Measurements from ENCODE around the gene PTMA. TPM values are rescaled to one million over a fixed set of nuclear protein-coding genes. Genes with fewer than 3 reads are reported as not detected.

Gene PTMA
- total RNA-seq, 1 experiment from 2014 or later, result 2,164 TPM

DNA sequence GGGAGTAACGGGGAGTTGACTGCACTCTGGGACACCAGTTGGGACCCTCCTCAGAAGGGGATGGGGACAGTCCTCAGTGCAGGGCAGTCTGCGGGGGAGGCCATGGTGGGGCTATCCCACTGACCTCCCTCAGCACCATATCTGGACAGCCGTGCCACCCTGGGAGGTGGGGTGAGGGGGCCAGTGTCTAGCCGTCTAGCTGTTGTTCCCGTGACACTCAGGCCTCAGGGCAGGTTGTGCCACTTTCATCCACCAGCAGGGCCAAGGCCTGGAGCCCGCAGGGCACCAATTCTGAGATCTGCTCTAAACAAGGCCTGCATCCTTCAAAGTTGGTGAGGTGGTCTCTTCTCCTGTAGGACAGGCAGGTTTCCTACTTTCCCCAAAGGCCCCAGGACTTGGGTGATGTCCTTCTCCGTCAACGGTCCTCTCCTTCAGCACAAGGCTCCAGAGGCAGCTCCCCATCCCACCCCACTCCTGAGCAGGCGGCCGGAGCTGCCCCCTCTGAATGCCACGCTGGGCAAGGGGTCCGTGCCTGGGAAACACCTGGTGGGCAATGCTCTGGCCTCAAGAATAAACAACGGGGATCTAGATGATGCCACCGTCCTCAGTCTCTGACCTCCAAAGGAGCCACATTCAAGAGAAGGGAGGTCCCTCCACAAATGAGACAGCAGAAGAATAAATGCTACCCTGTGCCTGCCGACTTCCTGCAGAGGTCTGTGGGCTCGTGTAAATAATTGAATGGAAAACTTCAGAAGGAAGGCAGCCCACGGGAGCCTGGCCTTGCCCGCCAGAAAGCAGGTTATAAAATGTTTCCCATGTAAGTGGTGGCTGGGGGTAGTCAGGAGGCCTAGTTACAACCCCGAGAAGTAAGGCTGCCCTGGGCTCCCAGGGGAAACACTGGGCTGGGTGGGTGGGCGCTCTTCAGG is 42.8 kb upstream of the PTMA start:
- Mint-ChIP-seq H3K27me3 (ENCODE audit: low read depth) (peaks cover 13% of the 10 kb centered on the region), H3K4me3 (peak overlapping the region; percentile 43), H3K36me3 (no peaks in the 10 kb centered on the region), H3K4me1 (peaks cover 54% of the 10 kb centered on the region), H3K27ac (peak overlapping the region; percentile 99), H3K9me3 (no peaks in the 10 kb centered on the region)
- TF ChIP-seq, protein P1, sequence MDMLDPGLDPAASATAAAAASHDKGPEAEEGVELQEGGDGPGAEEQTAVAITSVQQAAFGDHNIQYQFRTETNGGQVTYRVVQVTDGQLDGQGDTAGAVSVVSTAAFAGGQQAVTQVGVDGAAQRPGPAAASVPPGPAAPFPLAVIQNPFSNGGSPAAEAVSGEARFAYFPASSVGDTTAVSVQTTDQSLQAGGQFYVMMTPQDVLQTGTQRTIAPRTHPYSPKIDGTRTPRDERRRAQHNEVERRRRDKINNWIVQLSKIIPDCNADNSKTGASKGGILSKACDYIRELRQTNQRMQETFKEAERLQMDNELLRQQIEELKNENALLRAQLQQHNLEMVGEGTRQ (CRISPR knock-in tag; IDR thresholded peaks at IDR 0.05), result no peak
- TF ChIP-seq, protein P2, sequence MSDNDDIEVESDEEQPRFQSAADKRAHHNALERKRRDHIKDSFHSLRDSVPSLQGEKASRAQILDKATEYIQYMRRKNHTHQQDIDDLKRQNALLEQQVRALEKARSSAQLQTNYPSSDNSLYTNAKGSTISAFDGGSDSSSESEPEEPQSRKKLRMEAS (CRISPR knock-in tag; IDR thresholded peaks at IDR 0.05), result 0 out of 2 replicates have a peak, but pooled peaks have one; percentile 26
- ATAC-seq, result no peak
- DNase-seq (ENCODE audit: low spot score), result no peak
- ChIA-PET CTCF (interaction anchor here (0.5 to 3.3 kb wide), 21 partner anchors 7 to 749 kb away, joined by 3 to 32 read pairs (median 6); no protein-coding TSS in a partner anchor), POLR2A (interaction anchor here (0.7 to 2.6 kb wide), 16 partner anchors 7 to 60 kb away, joined by 3 to 30 read pairs (median 8); partner anchors contain the start of gene PTMA)

DNA sequence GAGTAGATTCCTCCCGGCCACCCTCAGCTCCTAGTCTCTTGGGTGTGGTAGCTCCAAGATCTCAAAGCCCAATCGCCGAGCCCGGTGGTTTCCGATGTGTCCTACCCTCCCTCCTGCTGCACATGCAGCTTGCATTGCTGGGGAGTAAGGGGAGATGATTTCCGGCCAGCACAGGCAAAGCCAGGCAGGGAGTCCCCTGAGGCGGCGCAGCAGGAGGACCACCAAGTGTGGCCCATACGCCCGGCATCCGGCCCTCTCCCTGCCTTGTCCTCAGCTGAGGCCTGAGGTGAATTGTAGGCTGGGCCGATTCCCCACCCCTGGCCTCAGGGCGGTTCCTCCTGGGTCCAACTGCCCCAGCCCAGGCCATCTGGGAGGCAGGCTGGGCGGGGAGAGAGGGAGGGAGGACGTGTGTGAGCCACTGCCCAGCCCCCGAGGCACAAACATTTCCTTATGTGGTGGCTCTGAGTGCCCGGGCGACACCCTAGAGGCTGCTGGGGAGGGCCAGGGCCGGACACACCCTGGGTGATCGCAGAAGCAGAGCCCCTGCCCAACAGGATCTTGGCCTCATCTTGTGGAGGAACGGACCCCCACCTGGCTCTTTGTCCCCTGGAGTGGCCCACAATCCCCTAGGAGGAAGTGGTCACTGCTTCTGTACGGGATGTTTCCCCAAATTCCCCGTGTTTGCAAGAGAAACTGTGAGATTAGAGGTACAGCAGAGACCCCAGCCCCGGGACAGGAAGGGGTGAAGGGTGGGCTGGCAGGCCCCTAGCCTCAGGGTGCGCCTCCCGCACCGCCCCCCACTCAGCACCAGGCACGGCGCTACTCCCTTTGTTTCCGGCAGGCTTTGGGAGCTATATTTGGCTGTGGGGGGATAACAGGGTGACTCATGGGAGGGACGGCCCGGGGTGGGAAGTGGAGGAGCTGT is 41.9 kb upstream of the PTMA start:
- ATAC-seq (peak; percentile 80), DNase-seq (ENCODE audit: low spot score) (peak; percentile 90)
- H3K27ac Mint-ChIP-seq, result peak overlapping the region; percentile 98
- ChIA-PET CTCF (interaction anchor here (0.5 to 3.3 kb wide), 20 partner anchors 8 to 748 kb away, joined by 3 to 32 read pairs (median 5); no protein-coding TSS in a partner anchor), POLR2A (interaction anchor here (0.6 to 2.6 kb wide), 21 partner anchors 8 to 61 kb away, joined by 3 to 30 read pairs (median 4); partner anchors contain the start of gene PTMA)
- peak overlapping the region; percentile 60 for H3K4me3 Mint-ChIP-seq
- H3K4me1 Mint-ChIP-seq, result peaks cover 51% of the 10 kb centered on the region
- no peaks in the 10 kb centered on the region for H3K9me3 Mint-ChIP-seq
- no peaks in the 10 kb centered on the region for H3K36me3 Mint-ChIP-seq
- H3K27me3 Mint-ChIP-seq (ENCODE audit: low read depth), result peaks cover 3% of the 10 kb centered on the region
- TF ChIP-seq ZNF121 (CRISPR knock-in tag; IDR thresholded peaks at IDR 0.05) (peak; percentile 51; the same call in 1 of the 2 replicates), IRF2 (CRISPR knock-in tag; IDR thresholded peaks at IDR 0.05; ENCODE audit: borderline replicate concordance, low read depth) (no peak), ZNF263 (CRISPR knock-in tag; IDR thresholded peaks at IDR 0.05; ENCODE audit: low read depth) (0 out of 2 replicates have a peak, but pooled peaks have one; percentile 46), GTF2I (CRISPR knock-in tag; conservative IDR thresholded peaks at IDR 0.05) (0 out of 2 replicates have a peak, but pooled peaks have one; percentile 26), ZNF671 (CRISPR knock-in tag; IDR thresholded peaks at IDR 0.05) (peak; percentile 34; the same call in 1 of the 2 replicates), ZNF416 (CRISPR knock-in tag; IDR thresholded peaks at IDR 0.05) (0 out of 2 replicates have a peak, but pooled peaks have one; percentile 16), ELF4 (CRISPR knock-in tag; IDR thresholded peaks at IDR 0.05; ENCODE audit: low read depth) (0 out of 2 replicates have a peak, but pooled peaks have one; percentile 28)
- TF ChIP-seq, protein P3, sequence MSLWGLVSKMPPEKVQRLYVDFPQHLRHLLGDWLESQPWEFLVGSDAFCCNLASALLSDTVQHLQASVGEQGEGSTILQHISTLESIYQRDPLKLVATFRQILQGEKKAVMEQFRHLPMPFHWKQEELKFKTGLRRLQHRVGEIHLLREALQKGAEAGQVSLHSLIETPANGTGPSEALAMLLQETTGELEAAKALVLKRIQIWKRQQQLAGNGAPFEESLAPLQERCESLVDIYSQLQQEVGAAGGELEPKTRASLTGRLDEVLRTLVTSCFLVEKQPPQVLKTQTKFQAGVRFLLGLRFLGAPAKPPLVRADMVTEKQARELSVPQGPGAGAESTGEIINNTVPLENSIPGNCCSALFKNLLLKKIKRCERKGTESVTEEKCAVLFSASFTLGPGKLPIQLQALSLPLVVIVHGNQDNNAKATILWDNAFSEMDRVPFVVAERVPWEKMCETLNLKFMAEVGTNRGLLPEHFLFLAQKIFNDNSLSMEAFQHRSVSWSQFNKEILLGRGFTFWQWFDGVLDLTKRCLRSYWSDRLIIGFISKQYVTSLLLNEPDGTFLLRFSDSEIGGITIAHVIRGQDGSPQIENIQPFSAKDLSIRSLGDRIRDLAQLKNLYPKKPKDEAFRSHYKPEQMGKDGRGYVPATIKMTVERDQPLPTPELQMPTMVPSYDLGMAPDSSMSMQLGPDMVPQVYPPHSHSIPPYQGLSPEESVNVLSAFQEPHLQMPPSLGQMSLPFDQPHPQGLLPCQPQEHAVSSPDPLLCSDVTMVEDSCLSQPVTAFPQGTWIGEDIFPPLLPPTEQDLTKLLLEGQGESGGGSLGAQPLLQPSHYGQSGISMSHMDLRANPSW (CRISPR knock-in tag; conservative IDR thresholded peaks at IDR 0.05; ENCODE audit: low read depth), result 0 out of 2 replicates have a peak, but pooled peaks have one; percentile 52
- TF ChIP-seq, protein P2 (CRISPR knock-in tag; IDR thresholded peaks at IDR 0.05), result peak; percentile 78
- TF ChIP-seq, protein P4, sequence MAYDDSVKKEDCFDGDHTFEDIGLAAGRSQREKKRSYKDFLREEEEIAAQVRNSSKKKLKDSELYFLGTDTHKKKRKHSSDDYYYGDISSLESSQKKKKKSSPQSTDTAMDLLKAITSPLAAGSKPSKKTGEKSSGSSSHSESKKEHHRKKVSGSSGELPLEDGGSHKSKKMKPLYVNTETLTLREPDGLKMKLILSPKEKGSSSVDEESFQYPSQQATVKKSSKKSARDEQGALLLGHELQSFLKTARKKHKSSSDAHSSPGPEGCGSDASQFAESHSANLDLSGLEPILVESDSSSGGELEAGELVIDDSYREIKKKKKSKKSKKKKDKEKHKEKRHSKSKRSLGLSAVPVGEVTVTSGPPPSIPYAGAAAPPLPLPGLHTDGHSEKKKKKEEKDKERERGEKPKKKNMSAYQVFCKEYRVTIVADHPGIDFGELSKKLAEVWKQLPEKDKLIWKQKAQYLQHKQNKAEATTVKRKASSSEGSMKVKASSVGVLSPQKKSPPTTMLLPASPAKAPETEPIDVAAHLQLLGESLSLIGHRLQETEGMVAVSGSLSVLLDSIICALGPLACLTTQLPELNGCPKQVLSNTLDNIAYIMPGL (CRISPR knock-in tag; IDR thresholded peaks at IDR 0.05), result peak; percentile 67; the same call in 1 of the 2 replicates
- TF ChIP-seq, protein P5, sequence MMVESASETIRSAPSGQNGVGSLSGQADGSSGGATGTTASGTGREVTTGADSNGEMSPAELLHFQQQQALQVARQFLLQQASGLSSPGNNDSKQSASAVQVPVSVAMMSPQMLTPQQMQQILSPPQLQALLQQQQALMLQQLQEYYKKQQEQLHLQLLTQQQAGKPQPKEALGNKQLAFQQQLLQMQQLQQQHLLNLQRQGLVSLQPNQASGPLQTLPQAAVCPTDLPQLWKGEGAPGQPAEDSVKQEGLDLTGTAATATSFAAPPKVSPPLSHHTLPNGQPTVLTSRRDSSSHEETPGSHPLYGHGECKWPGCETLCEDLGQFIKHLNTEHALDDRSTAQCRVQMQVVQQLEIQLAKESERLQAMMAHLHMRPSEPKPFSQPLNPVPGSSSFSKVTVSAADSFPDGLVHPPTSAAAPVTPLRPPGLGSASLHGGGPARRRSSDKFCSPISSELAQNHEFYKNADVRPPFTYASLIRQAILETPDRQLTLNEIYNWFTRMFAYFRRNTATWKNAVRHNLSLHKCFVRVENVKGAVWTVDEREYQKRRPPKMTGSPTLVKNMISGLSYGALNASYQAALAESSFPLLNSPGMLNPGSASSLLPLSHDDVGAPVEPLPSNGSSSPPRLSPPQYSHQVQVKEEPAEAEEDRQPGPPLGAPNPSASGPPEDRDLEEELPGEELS (CRISPR knock-in tag; IDR thresholded peaks at IDR 0.05), result peak; percentile 89
- TF ChIP-seq, protein P6, sequence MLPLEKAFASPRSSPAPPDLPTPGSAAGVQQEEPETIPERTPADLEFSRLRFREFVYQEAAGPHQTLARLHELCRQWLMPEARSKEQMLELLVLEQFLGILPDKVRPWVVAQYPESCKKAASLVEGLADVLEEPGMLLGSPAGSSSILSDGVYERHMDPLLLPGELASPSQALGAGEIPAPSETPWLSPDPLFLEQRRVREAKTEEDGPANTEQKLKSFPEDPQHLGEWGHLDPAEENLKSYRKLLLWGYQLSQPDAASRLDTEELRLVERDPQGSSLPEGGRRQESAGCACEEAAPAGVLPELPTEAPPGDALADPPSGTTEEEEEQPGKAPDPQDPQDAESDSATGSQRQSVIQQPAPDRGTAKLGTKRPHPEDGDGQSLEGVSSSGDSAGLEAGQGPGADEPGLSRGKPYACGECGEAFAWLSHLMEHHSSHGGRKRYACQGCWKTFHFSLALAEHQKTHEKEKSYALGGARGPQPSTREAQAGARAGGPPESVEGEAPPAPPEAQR (CRISPR knock-in tag; IDR thresholded peaks at IDR 0.05), result peak; percentile 2; the same call in 1 of the 2 replicates
- TF ChIP-seq, protein P7, sequence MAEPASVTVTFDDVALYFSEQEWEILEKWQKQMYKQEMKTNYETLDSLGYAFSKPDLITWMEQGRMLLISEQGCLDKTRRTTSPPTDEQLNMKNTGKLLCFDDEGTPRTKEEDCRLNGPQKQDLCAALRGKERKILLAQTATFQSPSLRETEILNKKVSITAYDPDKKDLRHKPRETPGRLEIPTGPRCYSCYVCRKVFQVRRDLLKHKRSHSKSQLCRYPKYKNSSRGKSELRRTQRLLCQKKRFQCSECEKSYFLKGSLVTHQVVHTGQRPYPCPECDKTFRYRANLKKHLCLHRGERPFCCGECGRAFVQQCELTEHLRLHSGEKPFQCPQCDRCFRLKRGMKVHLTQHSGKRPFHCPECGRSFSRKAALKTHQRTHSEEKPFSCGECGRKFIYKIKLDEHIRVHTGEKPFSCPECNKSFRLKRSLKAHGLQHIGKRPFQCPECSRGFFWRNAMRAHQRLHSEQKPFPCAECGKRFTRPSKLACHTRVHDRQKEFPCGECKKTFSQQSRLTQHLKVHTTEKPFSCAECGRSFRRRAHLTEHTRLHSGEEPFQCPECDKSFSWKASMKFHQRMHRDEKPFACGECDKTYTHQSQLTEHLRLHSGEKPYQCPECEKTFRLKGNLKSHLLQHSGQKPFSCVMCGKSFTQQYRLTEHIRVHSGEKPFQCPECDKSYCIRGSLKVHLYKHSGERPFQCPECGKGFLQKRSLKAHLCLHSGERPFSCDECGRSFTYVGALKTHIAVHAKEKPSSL (CRISPR knock-in tag; conservative IDR thresholded peaks at IDR 0.05), result no peak

All from WTC11 (cell line).